ENCODE results near the gene UCMA. TPM values are rescaled to one million over a fixed set of nuclear protein-coding genes. Genes with fewer than 3 reads are reported as not detected.
A peak's percentile ranks its signal among the peaks of the same experiment; 100 is the strongest.

The UCMA gene
- total RNA-seq, 2 experiments from 2014 or later, result not detected

DNA sequence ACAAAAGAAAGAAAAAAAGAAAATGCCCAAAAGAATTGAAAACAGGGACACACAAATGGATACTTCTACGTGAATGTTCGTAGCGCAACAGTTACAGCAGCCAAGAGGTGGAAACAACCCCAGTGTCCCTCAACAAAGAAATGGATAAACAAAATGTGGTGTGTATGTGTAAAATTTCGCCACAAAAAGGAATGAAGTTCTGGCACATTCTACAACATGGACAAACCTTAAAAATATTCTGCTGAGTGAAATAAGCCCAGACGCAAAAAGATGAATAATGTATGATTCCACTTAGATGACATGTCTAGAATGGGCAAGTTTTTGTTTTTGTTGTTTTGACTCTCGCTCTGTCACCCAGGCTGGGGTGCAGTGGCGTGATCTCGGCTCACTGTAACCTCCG lies 10.9 kb downstream of the UCMA start:
- POLR2A ChIA-PET, result no interaction called here
- Mint-ChIP-seq H3K4me1 (peaks cover 5% of the 10 kb centered on the region), H3K27ac (no peak overlapping the region), H3K9me3 (no peaks in the 10 kb centered on the region), H3K4me3 (no peak overlapping the region), H3K27me3 (no peaks in the 10 kb centered on the region), H3K36me3 (no peaks in the 10 kb centered on the region)
- ATAC-seq (ENCODE audit: low read depth) (no peak), DNase-seq (no peak)

DNA sequence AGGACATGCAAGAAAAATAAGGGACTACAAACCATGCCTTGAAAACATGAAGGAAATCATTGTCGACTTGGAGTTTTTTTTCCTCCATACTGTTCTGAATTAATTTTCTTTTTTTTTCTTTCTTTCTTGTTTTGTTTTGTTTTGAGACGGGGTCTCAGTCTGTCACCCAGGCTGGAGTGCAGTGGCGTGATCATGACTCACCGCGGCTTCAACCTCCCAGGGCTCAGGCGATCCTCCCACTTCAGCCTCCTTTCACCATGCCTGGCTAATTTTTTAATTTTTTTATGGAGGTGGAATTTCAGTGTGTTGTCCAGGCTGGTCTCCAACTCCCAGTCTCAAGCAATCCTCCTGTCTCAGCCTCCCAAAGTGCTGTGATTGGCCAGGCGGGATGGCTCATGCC lies 11.6 kb downstream of the UCMA start:
- DNase-seq, result no peak
- ATAC-seq (ENCODE audit: low read depth), result no peak
- Mint-ChIP-seq H3K27me3 (no peaks in the 10 kb centered on the region), H3K4me1 (peaks cover 5% of the 10 kb centered on the region), H3K36me3 (no peaks in the 10 kb centered on the region), H3K9me3 (no peaks in the 10 kb centered on the region), H3K4me3 (no peak overlapping the region), H3K27ac (no peak overlapping the region)
- POLR2A ChIA-PET, result no interaction called here

DNA sequence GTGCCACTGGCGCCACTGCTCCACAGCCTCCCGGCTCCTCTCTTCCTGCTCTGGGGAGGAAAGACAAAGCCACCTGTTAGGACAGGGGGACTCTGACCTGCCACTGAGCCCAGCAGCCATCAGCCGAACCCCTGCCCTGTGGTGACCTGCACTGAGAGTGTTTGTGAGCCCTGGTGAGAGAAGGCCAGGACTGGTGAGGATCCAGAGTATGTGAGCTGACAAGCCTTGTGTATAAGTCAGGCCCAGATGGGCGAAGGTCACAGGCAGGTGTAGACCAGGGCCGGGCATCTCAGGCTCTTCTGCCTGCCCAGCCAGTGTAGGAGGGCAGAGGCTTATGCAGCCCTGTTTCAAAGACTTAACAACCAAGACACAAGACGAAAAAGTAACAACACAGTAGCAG lies 12.0 kb downstream of the UCMA start:
- no peaks in the 10 kb centered on the region for H3K9me3 Mint-ChIP-seq
- H3K4me1 Mint-ChIP-seq, result peaks cover 5% of the 10 kb centered on the region
- no peaks in the 10 kb centered on the region for H3K27me3 Mint-ChIP-seq
- DNase-seq, result no peak
- H3K36me3 Mint-ChIP-seq, result no peaks in the 10 kb centered on the region
- no peak overlapping the region for H3K27ac Mint-ChIP-seq
- POLR2A ChIA-PET, result no interaction called here
- no peak overlapping the region for H3K4me3 Mint-ChIP-seq
- no peak for ATAC-seq (ENCODE audit: low read depth)

DNA sequence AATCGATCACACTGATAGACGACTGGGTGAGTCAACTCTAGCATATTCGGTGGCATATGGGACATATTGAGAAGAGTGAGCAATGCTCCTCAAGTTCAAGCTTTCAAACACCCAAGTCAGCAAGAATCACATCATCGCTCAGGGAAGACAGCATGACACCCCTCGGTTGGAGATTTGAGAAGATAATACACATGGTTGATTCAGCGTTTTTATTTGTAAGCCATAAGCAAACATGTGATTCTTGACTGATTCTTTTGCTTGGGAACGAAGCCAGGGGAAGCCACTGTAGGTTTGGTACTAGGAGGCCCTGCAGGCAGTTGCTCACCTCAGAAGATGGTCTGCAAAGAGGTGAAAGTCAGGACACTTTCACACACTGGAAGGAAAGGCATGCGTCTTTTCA lies 12.6 kb downstream of the UCMA start:
- POLR2A ChIA-PET, result no interaction called here
- no peak for DNase-seq

DNA sequence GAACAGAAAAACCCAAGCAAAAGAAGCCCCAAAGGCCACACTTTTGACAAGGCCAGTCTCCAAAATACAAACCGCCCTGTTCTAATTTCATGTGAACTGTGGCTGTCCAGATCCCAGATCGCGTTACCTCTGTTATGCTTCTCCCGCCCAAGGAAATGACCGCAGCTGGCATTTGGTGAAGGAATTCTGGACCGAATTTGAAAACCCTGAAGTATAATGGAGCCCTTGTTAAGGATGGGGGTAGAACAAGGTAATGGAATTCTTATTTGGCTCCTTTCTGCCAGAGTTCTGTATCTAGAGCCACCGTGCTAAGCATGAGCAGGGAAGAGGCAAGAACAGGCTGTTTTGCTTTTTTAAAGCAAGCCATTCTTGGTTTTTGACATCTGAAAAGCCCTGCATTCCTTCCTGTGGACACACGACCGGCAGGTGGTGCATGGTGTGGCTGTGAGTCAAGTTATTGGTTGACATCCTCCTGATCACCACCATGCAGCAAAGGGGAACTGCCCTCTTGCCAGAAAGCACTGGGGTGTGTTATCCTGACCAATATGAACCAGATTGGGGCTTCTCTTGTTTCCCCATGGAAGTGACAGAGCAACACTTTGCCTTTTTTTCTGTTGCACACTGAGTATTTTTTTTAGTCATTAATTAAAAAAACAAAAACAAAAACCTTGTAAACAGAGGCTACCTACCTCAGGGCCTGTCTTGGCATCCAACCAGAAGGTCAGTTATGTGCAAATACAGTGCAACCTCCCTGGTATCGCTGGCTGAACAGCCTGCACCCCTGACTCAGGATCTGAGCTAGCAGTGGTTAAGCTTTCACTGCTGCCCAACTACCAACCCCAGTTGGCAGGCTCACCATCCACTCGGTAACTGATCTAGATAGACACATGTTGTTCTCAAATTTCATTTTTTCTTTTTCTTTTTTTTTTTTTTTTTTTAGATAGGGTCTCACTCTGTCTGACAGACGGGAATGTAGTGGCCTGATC lies 14.2 kb downstream of the UCMA start:
- Mint-ChIP-seq H3K4me1 (peaks cover 5% of the 10 kb centered on the region), H3K4me3 (no peak overlapping the region), H3K9me3 (no peaks in the 10 kb centered on the region), H3K27ac (no peak overlapping the region), H3K27me3 (no peaks in the 10 kb centered on the region), H3K36me3 (peaks cover 8% of the 10 kb centered on the region)
- DNase-seq (no peak), ATAC-seq (ENCODE audit: low read depth) (peak; percentile 68)
- POLR2A ChIA-PET, result interaction anchor here (0.7 kb wide), 1 partner anchor 105 kb away, joined by 4 read pairs; no protein-coding TSS in a partner anchor

More for the DNA sequence above, 12.6 kb downstream of the UCMA start:
- H3K4me1 Mint-ChIP-seq, result peaks cover 5% of the 10 kb centered on the region
- no peak for ATAC-seq (ENCODE audit: low read depth)
- H3K36me3 Mint-ChIP-seq, result peaks cover under 1% of the 10 kb centered on the region
- no peak overlapping the region for H3K27ac Mint-ChIP-seq
- H3K27me3 Mint-ChIP-seq, result no peaks in the 10 kb centered on the region
- H3K4me3 Mint-ChIP-seq, result no peak overlapping the region
- no peaks in the 10 kb centered on the region for H3K9me3 Mint-ChIP-seq

DNA sequence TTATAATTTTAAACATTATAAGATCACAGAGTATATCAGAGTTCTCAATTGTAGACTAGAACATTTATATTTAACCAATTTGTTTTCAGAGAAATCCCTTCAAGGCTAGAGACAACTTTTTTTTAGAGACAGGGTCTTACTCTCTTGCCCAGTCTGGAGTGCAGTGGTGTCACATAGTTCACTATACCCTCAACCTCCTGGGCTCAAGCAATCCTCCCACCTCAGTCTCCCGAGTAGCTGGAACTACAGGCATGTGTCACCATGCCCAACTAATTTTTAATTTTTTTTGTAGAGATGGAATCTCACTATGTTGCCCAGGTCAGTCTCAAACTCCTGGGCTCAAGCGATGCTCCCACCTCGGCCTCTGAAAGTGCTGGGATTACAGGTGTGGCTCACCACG lies 15.3 kb downstream of the UCMA start:
- Mint-ChIP-seq H3K9me3 (no peaks in the 10 kb centered on the region), H3K4me1 (no peaks in the 10 kb centered on the region), H3K27ac (no peak overlapping the region), H3K4me3 (no peak overlapping the region), H3K27me3 (no peaks in the 10 kb centered on the region), H3K36me3 (peaks cover 14% of the 10 kb centered on the region)
- ATAC-seq (ENCODE audit: low read depth) (no peak), DNase-seq (no peak)
- POLR2A ChIA-PET, result no interaction called here

DNA sequence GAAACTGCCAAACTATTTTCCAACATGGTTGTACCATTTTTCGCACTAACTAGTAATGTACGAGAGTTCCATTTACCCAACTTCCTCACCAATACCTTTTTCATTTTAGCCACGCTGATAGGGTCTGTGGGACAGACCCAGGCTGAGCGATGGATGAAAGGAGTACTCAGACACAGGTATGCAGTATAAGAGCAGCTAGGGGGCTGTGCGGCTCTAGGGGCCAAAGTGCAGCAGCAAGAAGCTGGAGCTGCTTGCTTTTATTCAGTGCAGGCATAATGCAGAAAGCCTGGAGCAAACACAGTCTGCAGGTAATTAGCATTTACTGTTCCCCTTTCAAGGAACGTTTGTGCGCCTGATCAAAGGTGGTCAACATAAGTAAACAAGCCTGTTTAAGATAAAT lies 21.0 kb downstream of the UCMA start:
- no peak for ATAC-seq (ENCODE audit: low read depth)
- H3K4me1 Mint-ChIP-seq, result no peaks in the 10 kb centered on the region
- H3K27ac Mint-ChIP-seq, result no peak overlapping the region
- no peaks in the 10 kb centered on the region for H3K27me3 Mint-ChIP-seq
- no peak overlapping the region for H3K4me3 Mint-ChIP-seq
- DNase-seq, result no peak
- peaks cover 40% of the 10 kb centered on the region for H3K36me3 Mint-ChIP-seq
- POLR2A ChIA-PET, result no interaction called here
- no peaks in the 10 kb centered on the region for H3K9me3 Mint-ChIP-seq

DNA sequence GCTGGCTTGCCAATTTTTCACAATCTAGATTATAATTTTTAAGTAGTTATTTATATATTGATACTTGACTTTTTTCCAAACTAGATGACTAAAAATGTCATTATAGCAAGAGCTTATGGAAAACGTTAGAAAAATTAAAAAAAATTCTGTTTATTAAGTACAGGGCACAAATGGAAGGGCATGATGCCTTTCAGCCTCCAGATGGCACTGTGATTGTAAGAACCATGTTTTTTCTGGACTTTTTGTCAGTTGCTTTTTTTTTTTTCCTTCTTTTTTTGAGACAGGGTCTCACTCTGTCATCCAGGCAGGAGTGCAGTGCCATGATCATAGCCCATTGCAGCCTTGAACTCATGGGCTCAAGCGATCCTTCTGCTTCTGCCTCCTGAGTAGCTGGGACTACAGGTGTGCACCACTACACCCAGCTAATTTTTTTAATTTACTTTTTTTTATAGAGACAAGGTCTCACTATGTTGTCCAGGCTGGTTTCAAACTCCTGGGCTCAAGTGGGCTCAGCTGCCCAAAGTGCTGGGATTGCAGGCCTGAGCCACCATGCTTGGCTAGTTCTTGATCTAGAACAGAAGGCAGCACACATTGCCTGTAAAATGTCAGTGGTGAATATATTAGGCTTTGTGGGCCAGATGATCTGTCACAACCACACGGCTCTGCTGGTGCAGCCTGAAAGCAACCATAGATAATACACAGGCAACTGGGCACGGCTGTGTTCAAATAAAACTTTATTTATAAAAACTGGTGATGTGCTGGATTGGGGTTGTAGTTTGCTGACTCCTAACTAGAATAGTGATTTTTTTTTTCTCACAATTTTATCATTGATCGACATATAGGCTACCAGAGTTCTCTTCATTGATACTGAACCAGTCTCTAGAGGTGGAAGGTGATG lies 27.4 kb downstream of the UCMA start:
- ATAC-seq (ENCODE audit: low read depth) (no peak), DNase-seq (no peak)
- no peak overlapping the region for H3K4me3 Mint-ChIP-seq
- H3K36me3 Mint-ChIP-seq, result peaks cover 40% of the 10 kb centered on the region
- POLR2A ChIA-PET, result interaction anchor here (1.3 kb wide), 1 partner anchor 95 kb away, joined by 9 read pairs; no protein-coding TSS in a partner anchor
- no peaks in the 10 kb centered on the region for H3K27me3 Mint-ChIP-seq
- H3K9me3 Mint-ChIP-seq, result no peaks in the 10 kb centered on the region
- no peak overlapping the region for H3K27ac Mint-ChIP-seq
- H3K4me1 Mint-ChIP-seq, result no peaks in the 10 kb centered on the region

DNA sequence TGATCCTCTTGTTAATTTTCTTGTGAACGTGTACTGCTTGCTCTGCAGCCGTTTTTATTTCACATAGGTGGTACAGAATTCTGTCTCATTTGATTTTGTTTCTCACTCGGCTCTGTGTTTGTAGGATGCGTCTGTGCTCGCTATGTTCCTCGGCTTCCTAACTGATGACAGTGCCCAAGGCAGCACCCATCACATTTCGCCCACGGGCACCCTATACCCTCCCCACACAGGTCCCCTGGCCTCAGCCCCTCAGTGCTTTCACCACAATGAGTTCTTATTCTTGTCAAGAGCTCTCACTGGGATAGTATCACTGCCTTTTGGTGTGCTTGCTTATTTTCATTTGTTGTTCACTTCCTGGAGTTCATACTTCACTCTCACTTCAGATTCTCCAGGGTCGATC lies 28.1 kb downstream of the UCMA start:
- Mint-ChIP-seq H3K36me3 (peaks cover 41% of the 10 kb centered on the region), H3K27me3 (no peaks in the 10 kb centered on the region), H3K4me1 (no peaks in the 10 kb centered on the region), H3K27ac (no peak overlapping the region), H3K4me3 (no peak overlapping the region), H3K9me3 (no peaks in the 10 kb centered on the region)
- ATAC-seq (ENCODE audit: low read depth), result no peak
- no peak for DNase-seq
- POLR2A ChIA-PET, result interaction anchor here (1.3 kb wide), 1 partner anchor 96 kb away, joined by 9 read pairs; no protein-coding TSS in a partner anchor

DNA sequence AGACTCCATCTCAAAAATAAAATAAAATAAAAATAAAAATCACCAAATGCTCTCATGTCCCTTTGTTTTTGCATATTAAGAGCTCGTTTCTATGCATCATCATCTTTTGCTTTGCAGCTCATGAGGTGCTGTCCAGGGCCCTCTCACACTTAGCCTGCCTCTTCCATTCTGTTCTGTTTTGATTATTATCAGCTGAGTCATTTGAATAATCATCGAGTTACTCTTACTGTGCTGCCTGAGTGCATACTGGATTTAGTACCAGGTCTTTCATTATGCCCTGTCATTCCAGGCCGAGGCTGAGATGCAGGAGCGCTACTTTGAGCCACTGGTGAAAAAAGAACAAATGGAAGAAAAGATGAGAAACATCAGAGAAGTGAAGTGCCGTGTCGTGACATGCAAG lies 33.0 kb downstream of the UCMA start:
- POLR2A ChIA-PET, result no interaction called here
- Mint-ChIP-seq H3K36me3 (peaks cover 39% of the 10 kb centered on the region), H3K27ac (no peak overlapping the region), H3K4me3 (no peak overlapping the region), H3K9me3 (no peaks in the 10 kb centered on the region), H3K4me1 (no peaks in the 10 kb centered on the region), H3K27me3 (no peaks in the 10 kb centered on the region)
- DNase-seq (no peak), ATAC-seq (ENCODE audit: low read depth) (no peak)

DNA sequence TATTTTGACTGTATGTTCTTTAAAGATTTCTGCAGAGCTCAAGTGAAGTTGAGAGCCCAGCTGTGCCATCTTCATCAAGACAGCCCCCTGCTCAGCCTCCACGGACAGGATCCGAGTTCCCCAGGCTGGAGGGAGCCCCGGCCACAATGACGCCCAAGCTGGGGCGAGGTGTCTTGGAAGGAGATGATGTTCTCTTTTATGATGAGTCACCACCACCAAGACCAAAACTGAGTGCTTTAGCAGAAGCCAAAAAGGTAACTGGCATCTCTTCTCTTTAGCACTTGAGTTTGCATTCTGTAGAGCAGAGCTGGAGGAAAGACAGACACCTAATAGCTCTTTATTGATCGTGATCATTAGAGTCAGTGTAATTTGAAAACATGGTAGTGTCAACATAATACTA lies 39.2 kb downstream of the UCMA start:
- Mint-ChIP-seq H3K27me3 (no peaks in the 10 kb centered on the region), H3K27ac (no peak overlapping the region), H3K4me1 (no peaks in the 10 kb centered on the region), H3K4me3 (no peak overlapping the region), H3K9me3 (no peaks in the 10 kb centered on the region), H3K36me3 (peaks cover 23% of the 10 kb centered on the region)
- DNase-seq (no peak), ATAC-seq (ENCODE audit: low read depth) (no peak)
- POLR2A ChIA-PET, result no interaction called here

DNA sequence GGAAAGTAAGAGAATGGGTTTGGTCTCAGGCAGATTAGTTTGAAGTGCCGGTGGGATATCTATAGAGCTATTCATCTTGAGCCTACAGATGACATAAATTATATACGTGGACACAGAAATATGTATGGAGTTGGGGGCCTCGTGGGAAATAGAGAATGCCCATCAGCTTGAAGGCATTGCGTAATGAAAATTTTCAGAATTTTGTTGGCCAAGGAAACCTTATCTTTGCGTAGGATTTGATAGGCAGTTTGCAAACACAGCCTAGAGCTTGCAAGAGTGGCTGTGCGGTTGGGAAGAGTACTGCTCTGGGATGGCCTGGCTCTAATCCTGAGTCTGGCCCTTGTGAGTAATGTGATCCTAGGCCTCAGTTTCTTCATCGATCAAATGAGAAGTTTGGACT lies 40.5 kb downstream of the UCMA start:
- H3K9me3 Mint-ChIP-seq, result no peaks in the 10 kb centered on the region
- H3K4me3 Mint-ChIP-seq, result no peak overlapping the region
- H3K27me3 Mint-ChIP-seq, result no peaks in the 10 kb centered on the region
- DNase-seq (no peak), ATAC-seq (ENCODE audit: low read depth) (no peak)
- POLR2A ChIA-PET, result no interaction called here
- H3K27ac Mint-ChIP-seq, result no peak overlapping the region
- no peaks in the 10 kb centered on the region for H3K4me1 Mint-ChIP-seq
- peaks cover 18% of the 10 kb centered on the region for H3K36me3 Mint-ChIP-seq

DNA sequence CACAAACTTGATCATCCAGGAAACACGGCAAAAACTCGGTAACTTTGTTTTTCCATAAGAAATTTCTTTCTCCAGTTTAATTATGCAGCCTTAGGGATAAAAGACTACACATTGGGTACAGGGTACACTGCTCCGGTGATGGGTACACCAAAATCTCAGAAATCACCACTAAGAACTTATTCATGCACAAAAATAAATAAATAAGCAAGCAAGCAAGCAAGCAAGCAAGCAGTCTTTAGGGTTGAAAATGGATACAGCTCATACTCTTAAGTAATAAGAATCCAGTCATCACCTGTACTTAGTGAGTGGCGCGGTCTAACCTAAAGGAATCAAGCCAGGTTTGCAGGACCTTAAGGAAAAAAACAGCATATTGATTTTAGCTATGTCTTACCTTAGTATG lies 42.8 kb downstream of the UCMA start:
- POLR2A ChIA-PET, result no interaction called here
- Mint-ChIP-seq H3K4me1 (no peaks in the 10 kb centered on the region), H3K36me3 (peaks cover 24% of the 10 kb centered on the region), H3K4me3 (no peak overlapping the region), H3K27me3 (no peaks in the 10 kb centered on the region), H3K9me3 (no peaks in the 10 kb centered on the region), H3K27ac (no peak overlapping the region)
- DNase-seq, result no peak
- no peak for ATAC-seq (ENCODE audit: low read depth)
